Stimulated activated naive CD4-positive, alpha-beta T cell (primary cell): ENCODE measurements around the gene RAB3GAP1.
"Not testable (repeated sequence)": the region's sequence is repeated elsewhere in the genome, so short reads cannot be mapped to it uniquely, and the experiment has no call there.

Experiments used
- DNase-seq, 6 experiments: peaks; one replicate each; lab custom pipeline; 2025; lab: John Stamatoyannopoulos, UW

The RAB3GAP1 gene

GRCh38 chr2:135052042-135052876, at the start of gene RAB3GAP1:
TSS of gene RAB3GAP1 (plus strand) at chr2:135052292. CDS start at chr2:135052308, 16 bp downstream.
- peak; percentile 84 to 94 (median 90) for DNase-seq

GRCh38 chr2:135002836-135003235, 49.3 kb upstream of the RAB3GAP1 start:
- DNase-seq, result no peak

- peak; percentile 38 to 74 (median 52) for DNase-seq
Observed at GRCh38 chr2:135004005-135004746, 47.9 kb upstream of the RAB3GAP1 start.

GRCh38 chr2:135005753-135006152, 46.3 kb upstream of the RAB3GAP1 start:
- no peak for DNase-seq

- no peak for DNase-seq
Observed at GRCh38 chr2:135009339-135009738, 42.8 kb upstream of the RAB3GAP1 start.

- no peak for DNase-seq
Observed at GRCh38 chr2:135010200-135010942, 41.7 kb upstream of the RAB3GAP1 start.

- DNase-seq, result no peak
Observed at GRCh38 chr2:135011633-135012032, 40.5 kb upstream of the RAB3GAP1 start.

GRCh38 chr2:135021618-135022017, 30.5 kb upstream of the RAB3GAP1 start:
- no peak for DNase-seq

GRCh38 chr2:135022952-135023880, 28.9 kb upstream of the RAB3GAP1 start:
- no peak for DNase-seq

GRCh38 chr2:135023886-135024485, 28.1 kb upstream of the RAB3GAP1 start:
- no peak for DNase-seq

- no peak for DNase-seq
Observed at GRCh38 chr2:135029481-135030134, 22.5 kb upstream of the RAB3GAP1 start.

- DNase-seq, result no peak
Observed at GRCh38 chr2:135030826-135031225, 21.3 kb upstream of the RAB3GAP1 start.

GRCh38 chr2:135033216-135033615, 18.9 kb upstream of the RAB3GAP1 start:
- not testable (repeated sequence) for DNase-seq

- no peak for DNase-seq
Observed at GRCh38 chr2:135037831-135038230, 14.3 kb upstream of the RAB3GAP1 start.

GRCh38 chr2:135043345-135043744, 8.7 kb upstream of the RAB3GAP1 start:
- DNase-seq, result peak in 1 of 6 experiments; percentile 2

- no peak for DNase-seq
Observed at GRCh38 chr2:135047300-135047699, 4.8 kb upstream of the RAB3GAP1 start, which contains the start of gene MAP3K19. TSS of gene MAP3K19 (minus strand) at chr2:135047447. CDS start at chr2:135024647, 22,800 bp downstream.

GRCh38 chr2:135048122-135048521, 4.0 kb upstream of the RAB3GAP1 start:
- DNase-seq, result no peak

- DNase-seq, result no peak
Observed at GRCh38 chr2:135050132-135050531, 2.0 kb upstream of the RAB3GAP1 start.

GRCh38 chr2:135050684-135051083, 1.4 kb upstream of the RAB3GAP1 start:
- DNase-seq, result no peak

GRCh38 chr2:135052997-135053474, 944 bp downstream of the RAB3GAP1 start:
- DNase-seq, result peak in 4 of 6 experiments; percentile 24 to 56 (median 42)
